Retinal pigment epithelial cell (primary cell): ENCODE data around the gene TTLL3.
A peak's percentile ranks its signal among the peaks of the same experiment; 100 is the strongest.

Experiments used
- DNase-seq: peaks from one replicate; pipeline ENCODE4 v3.0.0-alpha.2; 2010; ENCODE audit warnings: low read depth
- H3K4me3 ChIP-seq: 2 replicates; pipeline ENCODE4 v1.5.1; 2011; ENCODE audit warnings: mild to moderate bottlenecking, low read length, control low read depth, moderate library complexity
- TF ChIP-seq, protein P1 (sequence below): conservative IDR thresholded peaks from 2 replicates; pipeline ENCODE4 v1.5.1; 2011; ENCODE audit warnings: low read depth, low read length, control low read depth, inconsistent platforms

TTLL3 gene

DNA sequence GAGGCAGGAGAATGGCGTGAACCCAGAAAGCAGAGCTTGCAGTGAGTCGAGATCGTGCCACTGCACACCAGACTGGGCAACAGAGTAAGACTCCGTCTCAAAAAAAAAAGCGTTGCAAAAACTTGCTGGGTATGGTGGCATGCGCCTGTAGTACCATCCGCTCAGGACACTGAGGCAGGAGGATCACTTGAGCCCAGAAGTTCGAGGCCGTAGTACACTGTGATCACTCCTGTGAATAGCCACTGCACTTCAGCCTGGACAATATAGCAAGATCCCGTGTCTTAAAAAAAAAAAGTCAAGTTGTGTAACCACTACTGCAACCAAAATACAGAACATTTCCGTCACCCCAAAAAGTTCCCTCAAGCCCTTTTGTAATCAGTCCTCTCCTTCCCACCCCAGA is 15.7 kb upstream of the TTLL3 start:
- DNase-seq: no peak
- no peak overlapping the region for H3K4me3 ChIP-seq
- TF ChIP-seq, protein P1, sequence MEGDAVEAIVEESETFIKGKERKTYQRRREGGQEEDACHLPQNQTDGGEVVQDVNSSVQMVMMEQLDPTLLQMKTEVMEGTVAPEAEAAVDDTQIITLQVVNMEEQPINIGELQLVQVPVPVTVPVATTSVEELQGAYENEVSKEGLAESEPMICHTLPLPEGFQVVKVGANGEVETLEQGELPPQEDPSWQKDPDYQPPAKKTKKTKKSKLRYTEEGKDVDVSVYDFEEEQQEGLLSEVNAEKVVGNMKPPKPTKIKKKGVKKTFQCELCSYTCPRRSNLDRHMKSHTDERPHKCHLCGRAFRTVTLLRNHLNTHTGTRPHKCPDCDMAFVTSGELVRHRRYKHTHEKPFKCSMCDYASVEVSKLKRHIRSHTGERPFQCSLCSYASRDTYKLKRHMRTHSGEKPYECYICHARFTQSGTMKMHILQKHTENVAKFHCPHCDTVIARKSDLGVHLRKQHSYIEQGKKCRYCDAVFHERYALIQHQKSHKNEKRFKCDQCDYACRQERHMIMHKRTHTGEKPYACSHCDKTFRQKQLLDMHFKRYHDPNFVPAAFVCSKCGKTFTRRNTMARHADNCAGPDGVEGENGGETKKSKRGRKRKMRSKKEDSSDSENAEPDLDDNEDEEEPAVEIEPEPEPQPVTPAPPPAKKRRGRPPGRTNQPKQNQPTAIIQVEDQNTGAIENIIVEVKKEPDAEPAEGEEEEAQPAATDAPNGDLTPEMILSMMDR: no peak

DNA sequence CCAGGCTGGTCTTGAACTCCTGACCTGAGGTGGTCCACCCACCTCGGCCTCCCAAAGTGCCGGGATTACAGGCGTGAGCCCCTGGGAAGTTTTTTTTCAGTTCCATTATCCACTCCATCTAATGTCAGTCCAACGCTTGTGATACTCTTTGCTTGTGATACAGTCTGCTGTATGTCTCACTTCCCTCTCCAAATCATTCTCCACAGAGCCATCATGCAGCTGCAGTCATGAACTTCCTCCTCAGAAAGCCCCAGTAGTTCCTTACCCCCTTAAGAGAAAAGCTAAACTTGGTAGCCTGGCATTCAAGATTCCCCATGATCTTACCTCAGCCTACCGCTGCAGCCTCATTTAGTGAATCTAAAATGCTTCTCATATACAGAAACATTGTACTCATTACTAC is 14.9 kb upstream of the TTLL3 start:
- TF ChIP-seq, protein P1: no peak
- no peak overlapping the region for H3K4me3 ChIP-seq
- no peak for DNase-seq

DNA sequence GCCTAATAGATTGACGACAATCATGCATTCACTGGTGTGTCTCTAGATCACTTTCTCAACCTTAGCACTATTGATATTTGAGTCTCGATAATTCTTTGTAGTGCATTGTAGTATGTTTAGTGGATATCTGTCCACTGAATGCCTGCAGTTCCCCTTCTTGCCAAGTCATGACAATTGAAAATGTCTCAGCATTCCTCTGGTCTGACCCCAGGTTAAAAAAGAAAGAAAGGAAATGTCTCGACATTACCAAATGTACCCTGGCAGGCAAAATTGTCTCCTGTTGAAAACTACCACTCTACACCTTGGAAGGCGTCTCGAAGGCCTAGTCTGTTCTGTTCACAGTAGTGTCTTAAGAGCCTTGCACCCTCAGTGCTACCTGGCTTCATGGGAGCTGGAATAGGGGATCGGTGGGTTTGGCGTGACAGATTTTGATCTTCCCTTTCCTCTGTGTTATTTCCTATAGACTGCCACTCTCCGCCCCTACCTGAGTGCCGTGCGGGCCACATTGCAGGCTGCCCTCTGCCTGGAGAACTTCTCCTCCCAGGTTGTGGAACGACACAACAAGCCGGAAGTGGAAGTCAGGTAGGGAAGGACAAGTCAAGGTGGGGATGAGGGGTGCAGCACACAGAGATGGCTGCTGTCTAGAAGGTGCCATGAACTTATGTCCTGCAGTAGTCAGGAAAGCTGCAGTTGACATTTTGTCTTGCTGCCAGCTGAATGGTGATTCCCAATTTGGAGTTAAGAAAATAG is 12.7 kb upstream of the TTLL3 start:
- H3K4me3 ChIP-seq: no peak overlapping the region
- TF ChIP-seq, protein P1: no peak
- no peak for DNase-seq

DNA sequence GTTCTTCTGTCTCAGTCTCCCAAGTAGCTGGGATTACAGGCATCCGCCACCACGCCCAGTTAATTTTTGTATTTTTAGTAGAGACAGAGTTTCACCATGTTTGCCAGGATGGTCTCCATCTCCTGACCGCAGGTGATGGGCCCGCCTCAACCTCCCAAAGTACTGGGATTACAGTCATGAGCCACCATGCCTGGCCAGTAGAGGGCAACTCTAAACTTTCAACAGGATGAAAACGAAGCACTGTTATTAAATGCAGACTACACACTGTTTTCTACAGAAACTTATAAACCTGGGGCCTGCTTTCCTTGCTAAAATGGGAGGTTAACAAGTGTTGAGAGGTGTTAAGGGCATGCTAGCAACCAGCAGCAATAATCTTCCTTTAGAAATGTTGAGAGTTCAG is 9.5 kb upstream of the TTLL3 start:
- no peak for DNase-seq
- no peak overlapping the region for H3K4me3 ChIP-seq
- TF ChIP-seq, protein P1: peak; percentile 38

DNA sequence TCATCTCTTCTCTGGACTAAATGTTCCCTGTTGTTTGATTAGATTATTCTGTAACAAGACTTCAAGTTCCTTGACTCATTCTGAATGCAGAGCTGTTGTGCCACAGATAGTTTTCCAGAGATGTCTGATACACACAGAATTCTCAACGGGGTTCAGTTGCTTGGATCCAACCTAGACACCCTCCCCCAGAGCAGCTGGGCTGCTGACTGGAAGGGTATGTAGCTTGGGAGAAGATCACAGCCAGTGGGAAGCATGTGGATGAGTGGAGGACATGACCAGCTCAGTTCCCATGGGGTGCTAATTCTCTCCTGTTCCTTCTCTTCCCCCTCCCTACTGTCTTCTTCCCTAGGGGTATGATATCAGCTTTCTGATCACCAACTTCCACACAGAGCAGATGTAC is 6.6 kb upstream of the TTLL3 start:
- no peak for DNase-seq
- TF ChIP-seq, protein P1: no peak
- H3K4me3 ChIP-seq: no peak overlapping the region

DNA sequence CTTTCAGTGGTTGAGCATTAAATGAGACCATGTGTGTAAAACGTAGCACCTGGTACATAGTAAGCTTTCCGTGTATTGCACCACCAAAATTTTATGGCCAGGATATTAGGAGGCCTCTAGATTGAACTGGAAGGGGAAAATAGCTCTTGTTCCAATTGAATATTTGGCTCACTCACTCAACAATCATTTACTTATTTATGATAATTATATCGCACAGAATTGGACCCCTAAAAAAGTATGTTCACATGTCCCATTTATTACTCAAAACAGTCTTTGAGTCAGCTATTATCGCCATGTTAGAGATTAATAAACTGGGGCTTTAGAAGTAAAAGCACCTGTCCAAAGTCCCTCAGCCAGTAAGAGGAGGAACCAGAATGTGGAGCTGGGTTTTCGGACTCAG is 5.1 kb upstream of the TTLL3 start:
- no peak overlapping the region for H3K4me3 ChIP-seq
- no peak for DNase-seq
- TF ChIP-seq, protein P1: no peak

DNA sequence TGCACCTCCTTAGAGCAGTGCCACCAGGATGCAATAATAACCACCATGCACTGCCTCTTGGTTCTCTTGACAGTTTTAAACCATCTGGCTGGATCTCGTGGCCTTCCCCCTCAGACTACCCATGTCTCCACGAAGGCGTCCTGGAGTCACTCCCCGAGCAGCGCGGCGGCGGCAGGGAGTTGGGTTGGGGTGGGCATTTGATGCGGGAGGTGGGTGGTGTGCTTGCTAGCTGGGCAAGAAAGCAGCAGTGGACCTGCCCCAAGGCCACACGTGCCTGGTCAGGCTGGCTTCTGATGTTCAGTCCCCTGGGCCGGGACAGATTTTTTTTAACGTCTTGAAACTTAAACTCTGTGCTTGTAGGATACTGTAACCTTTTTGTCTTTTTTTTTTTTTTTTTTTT is 3.9 kb upstream of the TTLL3 start:
- DNase-seq: no peak
- no peak overlapping the region for H3K4me3 ChIP-seq
- TF ChIP-seq, protein P1: no peak
